PC-9 (cell line): ENCODE data around the gene EPB41. TPM values are rescaled to one million over a fixed set of nuclear protein-coding genes. Genes with fewer than 3 reads are reported as not detected.

Experiments used
- BruUV-seq: library from RNA; stranded (reverse); fragments of 400-500 nt; replicated peaks from 2 replicates; lab custom pipeline; 2021; lab: Mats Ljungman, UMichigan
- CTCF ChIA-PET: fragments of 300-600 bp; sonication (Branson Sonifier 250); formaldehyde crosslinking; loops from one replicate; lab custom pipeline; 2022; ENCODE audit warnings: antibody characterized with exemption; lab: Charles Lee
- POLR2A ChIA-PET: fragments of 300-600 bp; sonication (Branson Sonifier 250); formaldehyde crosslinking; loops from one replicate; lab custom pipeline; 2022; ENCODE audit warnings: antibody characterized with exemption; ENCODE audit not compliant: unreplicated experiment; lab: Charles Lee
- DNase-seq, 2 experiments: peaks; one replicate each; pipeline versions ENCODE4 v3.0.0 to v3.0.0-alpha.2; 2015 to 2022; ENCODE audit warnings: mixed read lengths in 1 of 2
- H2AFZ ChIP-seq: fragments of 200-600 bp; sonication (generic); 2 replicates; pipeline ENCODE4 v1.8.1; 2017; ENCODE audit warnings: antibody characterized with exemption
- H3F3A ChIP-seq: fragments of 200-600 bp; sonication (generic); 2 replicates; pipeline ENCODE4 v1.8.1; 2017; ENCODE audit warnings: antibody characterized with exemption, mild to moderate bottlenecking, low read depth; ENCODE audit not compliant: insufficient read depth
- H3K27ac ChIP-seq: fragments of 200-600 bp; sonication (generic); 2 replicates; pipeline ENCODE4 v1.6.1; 2016; ENCODE audit warnings: mixed run types
- H3K27me3 ChIP-seq: fragments of 200-600 bp; sonication (generic); 2 replicates; pipeline ENCODE4 v1.6.1; 2016; ENCODE audit warnings: low read depth, mixed run types; ENCODE audit not compliant: insufficient read depth
- H3K36me3 ChIP-seq: fragments of 200-600 bp; sonication (generic); 2 replicates; pipeline ENCODE4 v1.6.1; 2016; ENCODE audit warnings: low read depth, mixed run types
- H3K4me1 ChIP-seq: fragments of 200-600 bp; sonication (generic); replicated peaks from 2 replicates; pipeline ENCODE4 v1.6.1; 2016; ENCODE audit warnings: mixed run types; ENCODE audit not compliant: insufficient read depth
- H3K4me2 ChIP-seq: fragments of 200-600 bp; sonication (generic); 2 replicates; pipeline ENCODE4 v1.6.1; 2017; ENCODE audit warnings: mixed run types
- H3K4me3 ChIP-seq: fragments of 200-600 bp; sonication (generic); 2 replicates; pipeline ENCODE4 v1.6.1; 2016; ENCODE audit warnings: mixed run types
- H3K79me2 ChIP-seq: fragments of 200-600 bp; sonication (generic); 2 replicates; pipeline ENCODE4 v1.6.1; 2017; ENCODE audit warnings: low read depth, mixed run types
- H3K9me2 ChIP-seq: fragments of 200-600 bp; sonication (generic); 2 replicates; pipeline ENCODE4 v1.8.1; 2017; ENCODE audit warnings: mild to moderate bottlenecking; ENCODE audit not compliant: insufficient read depth
- H3K9me3 ChIP-seq: fragments of 200-600 bp; sonication (generic); 2 replicates; pipeline ENCODE4 v1.8.1; 2016; ENCODE audit warnings: low read depth; ENCODE audit not compliant: insufficient read depth
- H4K20me1 ChIP-seq: fragments of 200-600 bp; sonication (generic); 2 replicates; pipeline ENCODE4 v1.8.1; 2017; ENCODE audit not compliant: insufficient read depth
- CTCF ChIP-seq: fragments of 200-600 bp; sonication (generic); conservative IDR thresholded peaks from 2 replicates; pipeline ENCODE4 v1.6.1; 2017; ENCODE audit warnings: mixed run types, antibody characterized with exemption, mild to moderate bottlenecking, moderate library complexity
- EZH2 ChIP-seq: fragments of 200-600 bp; sonication (generic); IDR thresholded peaks from 2 replicates; pipeline ENCODE4 v1.8.0; 2017; ENCODE audit warnings: antibody characterized with exemption, low read depth
- intact Hi-C: fragments of 100-400 bp; cut with micrococcal nuclease; formaldehyde crosslinking; loops from one replicate; pipeline ENCODE4 v1.10.0; 2022; ENCODE audit not compliant: unreplicated experiment
- total RNA-seq: library from RNA; stranded (reverse); gene quantifications from 2 replicates; pipeline ENCODE4 v1.2.3, GENCODE V29; 2021

The EPB41 gene
- total RNA-seq, 1 experiment from 2014 or later = 42.2 TPM

GRCh38 chr1:29112705-29113412, 198.5 kb downstream of the EPB41 start:
- no peaks in the 10 kb centered on the region for H4K20me1 ChIP-seq
- no TSS peak for BruUV-seq
- no peak for DNase-seq
- H3K4me1 ChIP-seq = no peaks in the 10 kb centered on the region
- ChIA-PET CTCF (no interaction called here), POLR2A (no interaction called here)
- intact Hi-C loops = no loop called here
- no peak overlapping the region for H2AFZ ChIP-seq
- H3K4me2 ChIP-seq = no peak overlapping the region
- H3K36me3 ChIP-seq = no peaks in the 10 kb centered on the region
- no peaks in the 10 kb centered on the region for H3K9me2 ChIP-seq
- H3K79me2 ChIP-seq = no peaks in the 10 kb centered on the region
- H3K4me3 ChIP-seq = no peak overlapping the region
- no peaks in the 10 kb centered on the region for H3F3A ChIP-seq
- TF ChIP-seq EZH2 (no peak), CTCF (no peak)
- no peaks in the 10 kb centered on the region for H3K9me3 ChIP-seq
- no peak overlapping the region for H3K27ac ChIP-seq
- H3K27me3 ChIP-seq = no peaks in the 10 kb centered on the region

- no peaks in the 10 kb centered on the region for H3K36me3 ChIP-seq
- no peak overlapping the region for H3K4me2 ChIP-seq
- H3K79me2 ChIP-seq = no peaks in the 10 kb centered on the region
- no peaks in the 10 kb centered on the region for H3K4me1 ChIP-seq
- no peaks in the 10 kb centered on the region for H3F3A ChIP-seq
- H3K9me3 ChIP-seq = no peaks in the 10 kb centered on the region
- TF ChIP-seq EZH2 (no peak), CTCF (no peak)
- no peak overlapping the region for H2AFZ ChIP-seq
- H4K20me1 ChIP-seq = no peaks in the 10 kb centered on the region
- ChIA-PET POLR2A (no interaction called here), CTCF (interaction anchor here (0.6 kb wide), 1 partner anchor 43 kb away, joined by 5 read pairs; no protein-coding TSS in a partner anchor)
- no peak overlapping the region for H3K27ac ChIP-seq
- intact Hi-C loops = no loop called here
- BruUV-seq = no TSS peak
- no peaks in the 10 kb centered on the region for H3K27me3 ChIP-seq
- no peaks in the 10 kb centered on the region for H3K9me2 ChIP-seq
- no peak for DNase-seq
- no peak overlapping the region for H3K4me3 ChIP-seq
Observed at GRCh38 chr1:29113413-29114117, 199.2 kb downstream of the EPB41 start.

GRCh38 chr1:29114654-29115053, 200.3 kb downstream of the EPB41 start:
- no TSS peak for BruUV-seq

More at GRCh38 chr1:29114654-29115053, 200.3 kb downstream of the EPB41 start:
- Histone ChIP-seq H2AFZ (no peak overlapping the region), H3K27ac (no peak overlapping the region), H3K79me2 (no peaks in the 10 kb centered on the region), H3K9me2 (no peaks in the 10 kb centered on the region), H3K36me3 (no peaks in the 10 kb centered on the region), H3K9me3 (no peaks in the 10 kb centered on the region), H3K27me3 (no peaks in the 10 kb centered on the region), H4K20me1 (no peaks in the 10 kb centered on the region), H3K4me3 (no peak overlapping the region), H3K4me2 (no peak overlapping the region), H3K4me1 (no peaks in the 10 kb centered on the region), H3F3A (no peaks in the 10 kb centered on the region)
- TF ChIP-seq EZH2 (no peak), CTCF (no peak)
- no peak for DNase-seq
- ChIA-PET POLR2A (no interaction called here), CTCF (no interaction called here)
- intact Hi-C loops = no loop called here
